Central memory CD8-positive, alpha-beta T cell (primary cell): ENCODE measurements around the gene SNRPD3.
"Not testable (repeated sequence)": the region's sequence is repeated elsewhere in the genome, so short reads cannot be mapped to it uniquely, and the experiment has no call there.

Source experiments
- ATAC-seq: fragments of 150-1000 bp; cut with Tn5 transposase; replicated peaks from 2 replicates; pipeline ENCODE4 v1.10.0; 2022; ENCODE audit warnings: mild to moderate bottlenecking, moderate FRiP score, moderate number of reproducible peaks; ENCODE audit not compliant: poor library complexity, severe bottlenecking; ENCODE audit errors: extremely low read depth
- DNase-seq, 2 donors: peaks; one replicate each; pipeline ENCODE4 v3.0.0; 2021; ENCODE audit warnings: low spot score in 2 of 2
- H3K27ac Mint-ChIP-seq: one replicate; pipeline ENCODE4 v1.8.0; 2022; ENCODE audit warnings: low read depth, mild to moderate bottlenecking, moderate library complexity, mixed read lengths
- H3K27me3 Mint-ChIP-seq: one replicate; pipeline ENCODE4 v1.8.0; 2022; ENCODE audit warnings: mixed read lengths
- H3K36me3 Mint-ChIP-seq: one replicate; pipeline ENCODE4 v1.8.0; 2022; ENCODE audit warnings: mild to moderate bottlenecking, moderate library complexity, mixed read lengths; ENCODE audit not compliant: insufficient read depth
- H3K4me1 Mint-ChIP-seq: one replicate; pipeline ENCODE4 v1.8.0; 2022; ENCODE audit warnings: mixed read lengths
- H3K4me3 Mint-ChIP-seq: one replicate; pipeline ENCODE4 v1.8.0; 2022; ENCODE audit warnings: mild to moderate bottlenecking, moderate library complexity, mixed read lengths
- H3K9me3 Mint-ChIP-seq: one replicate; pipeline ENCODE4 v1.8.0; 2022; ENCODE audit warnings: mixed read lengths

The SNRPD3 gene

DNA sequence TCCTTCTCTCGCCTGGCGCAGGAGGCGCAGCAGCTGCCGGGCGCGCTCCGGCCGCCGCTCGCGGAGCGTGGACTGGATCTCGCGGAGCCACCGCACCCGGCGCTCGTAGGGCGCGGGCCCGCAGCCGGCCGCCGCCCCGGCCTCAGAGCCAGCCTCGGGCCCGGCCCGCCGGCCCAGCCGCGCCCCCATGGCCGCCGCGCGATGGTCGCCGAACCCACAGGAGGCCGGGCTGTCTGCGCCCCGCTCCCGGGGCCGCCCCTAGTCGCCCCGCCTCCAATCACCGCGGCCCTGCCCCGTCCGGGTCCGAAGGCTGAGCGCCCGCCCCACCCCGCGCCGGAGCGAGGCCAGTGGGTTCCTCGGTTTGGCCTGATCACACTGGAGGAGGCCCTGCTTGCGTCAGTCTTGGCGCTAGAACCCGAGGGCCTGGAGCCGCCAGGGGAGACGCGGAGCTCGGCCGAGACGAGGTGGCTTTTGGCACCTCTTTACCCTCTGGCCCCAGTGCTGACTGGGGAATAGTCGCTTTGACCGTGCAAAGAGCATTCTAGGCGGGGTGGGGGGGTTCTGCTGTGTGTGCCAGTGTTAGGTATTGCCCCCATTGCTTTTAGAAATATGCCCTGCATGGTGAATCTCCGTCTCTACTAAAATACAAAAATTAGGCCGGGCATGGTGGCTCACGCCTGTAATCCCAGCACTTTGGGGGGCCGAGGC is 37.2 kb downstream of the SNRPD3 start, which contains the start of gene LRRC75B:
TSS of gene LRRC75B (minus strand) at position 223 of the 708 bp plus-strand sequence. CDS start at position 189, 34 bp downstream.
- H3K36me3 Mint-ChIP-seq = peaks cover 1% of the 10 kb centered on the region
- no peaks in the 10 kb centered on the region for H3K9me3 Mint-ChIP-seq
- no peak for DNase-seq
- peaks cover 5% of the 10 kb centered on the region for H3K4me1 Mint-ChIP-seq
- ATAC-seq = peak; percentile 49
- H3K4me3 Mint-ChIP-seq = peak within 1 kb of the TSS; percentile 77
- no peaks in the 10 kb centered on the region for H3K27me3 Mint-ChIP-seq
- H3K27ac Mint-ChIP-seq = peak within 1 kb of the TSS; percentile 46

- H3K9me3 Mint-ChIP-seq, H3K36me3 Mint-ChIP-seq, H3K27me3 Mint-ChIP-seq, H3K27ac Mint-ChIP-seq, ATAC-seq, H3K4me1 Mint-ChIP-seq, DNase-seq: not testable (repeated sequence)
- H3K4me3 Mint-ChIP-seq = peak overlapping the region; percentile 77
Observed at GRCh38 chr22:24593559-24593835, 37.7 kb downstream of the SNRPD3 start.

DNA sequence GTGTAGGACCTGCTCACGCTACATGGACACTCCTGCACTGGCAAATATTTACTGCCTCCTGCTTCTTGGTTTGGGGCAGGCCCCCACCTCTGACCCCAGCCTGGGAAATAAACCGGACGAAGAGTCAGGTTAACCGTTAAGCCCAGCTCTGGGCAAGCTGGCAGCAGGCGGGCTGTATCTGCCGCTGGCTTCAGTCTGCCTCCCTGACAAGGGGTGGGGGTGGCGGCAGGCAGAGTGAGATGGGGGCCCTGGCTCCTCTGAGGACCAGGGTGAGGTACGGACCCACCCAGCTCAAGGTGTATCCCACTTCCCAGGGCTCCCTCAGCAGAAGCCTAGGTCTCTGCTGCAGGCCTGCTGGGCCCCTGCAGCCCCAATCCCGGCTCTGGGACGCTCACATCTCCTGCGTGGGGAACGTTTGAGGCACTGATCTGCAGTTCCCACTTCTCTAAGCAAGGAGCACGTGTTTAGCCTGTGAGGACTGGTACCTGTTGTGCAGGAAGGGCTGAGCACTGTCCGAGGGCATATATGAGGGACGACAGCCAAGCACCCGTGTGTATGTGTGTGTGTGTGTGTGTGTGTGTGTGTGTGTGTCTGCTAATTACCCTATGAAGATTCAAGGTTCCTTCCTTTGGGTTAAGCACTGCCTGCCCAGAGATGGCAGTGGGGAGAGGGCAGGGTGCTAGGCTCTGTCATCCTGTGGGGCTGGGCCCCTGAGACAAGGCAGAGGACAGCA is 38.2 kb downstream of the SNRPD3 start:
- H3K27me3 Mint-ChIP-seq = no peaks in the 10 kb centered on the region
- no peak for DNase-seq
- no peak for ATAC-seq
- H3K4me3 Mint-ChIP-seq = peak overlapping the region; percentile 77
- H3K36me3 Mint-ChIP-seq = peaks cover 1% of the 10 kb centered on the region
- no peak overlapping the region for H3K27ac Mint-ChIP-seq
- no peaks in the 10 kb centered on the region for H3K9me3 Mint-ChIP-seq
- peaks cover 5% of the 10 kb centered on the region for H3K4me1 Mint-ChIP-seq

DNA sequence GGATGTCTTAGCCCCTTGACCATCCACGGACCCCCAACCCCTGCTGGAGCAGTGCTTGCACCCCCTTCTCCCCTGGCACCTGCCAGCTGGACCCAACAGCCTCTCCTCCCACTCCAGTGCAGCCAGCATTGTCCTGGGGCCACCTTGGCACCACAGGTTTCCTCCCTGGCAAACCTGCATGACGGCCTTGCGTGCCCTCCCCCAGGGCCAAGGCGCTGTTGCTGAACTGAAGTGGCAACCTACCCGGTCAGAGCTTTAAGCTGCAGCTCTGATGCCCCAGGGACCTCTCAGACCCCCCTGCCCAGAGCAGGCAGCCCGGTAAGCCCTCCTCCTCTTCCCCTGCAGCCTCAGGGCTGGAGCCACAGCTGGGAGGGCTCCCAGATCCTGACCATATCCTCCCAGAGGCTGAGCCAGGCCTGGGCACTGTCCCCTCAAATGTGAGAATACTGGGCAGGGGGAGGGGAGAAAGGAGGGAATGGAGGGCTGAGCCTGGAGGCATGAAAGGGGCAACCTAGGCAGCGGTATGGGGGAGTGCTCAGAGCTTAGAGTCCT is 38.8 kb downstream of the SNRPD3 start:
- no peak overlapping the region for H3K4me3 Mint-ChIP-seq

DNA sequence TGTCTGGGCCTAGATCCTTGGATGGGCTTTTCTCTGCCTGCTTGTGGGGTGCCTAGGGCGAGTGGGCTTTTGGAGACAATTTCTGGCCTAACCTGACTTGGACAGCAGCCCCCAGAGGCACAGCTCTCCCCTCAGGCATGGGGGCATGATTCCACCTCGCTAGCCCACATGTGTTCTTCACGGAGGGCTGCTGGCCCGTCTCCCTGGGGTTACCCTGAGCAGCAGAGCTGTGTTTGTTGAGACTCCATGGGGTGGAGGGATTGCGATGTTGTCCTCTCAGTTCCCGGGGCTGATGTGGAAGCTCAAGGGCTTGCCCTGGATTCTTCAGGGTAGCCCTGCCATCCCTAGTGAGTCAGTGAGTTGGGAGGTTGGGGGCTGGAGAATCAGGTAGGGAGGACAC is 39.4 kb downstream of the SNRPD3 start:
- no peak overlapping the region for H3K27ac Mint-ChIP-seq
- peaks cover 1% of the 10 kb centered on the region for H3K36me3 Mint-ChIP-seq
- H3K4me3 Mint-ChIP-seq = no peak overlapping the region
- ATAC-seq = no peak
- H3K27me3 Mint-ChIP-seq = no peaks in the 10 kb centered on the region
- peaks cover 5% of the 10 kb centered on the region for H3K4me1 Mint-ChIP-seq
- H3K9me3 Mint-ChIP-seq = no peaks in the 10 kb centered on the region
- DNase-seq = no peak

More for the DNA sequence above, 38.8 kb downstream of the SNRPD3 start:
- peaks cover 5% of the 10 kb centered on the region for H3K4me1 Mint-ChIP-seq
- ATAC-seq = no peak
- H3K36me3 Mint-ChIP-seq = peaks cover 1% of the 10 kb centered on the region
- H3K9me3 Mint-ChIP-seq = no peaks in the 10 kb centered on the region
- no peak overlapping the region for H3K27ac Mint-ChIP-seq
- no peak for DNase-seq
- no peaks in the 10 kb centered on the region for H3K27me3 Mint-ChIP-seq

GRCh38 chr22:24595863-24596262 is 40.1 kb downstream of the SNRPD3 start:
- Mint-ChIP-seq H3K4me1 (peaks cover 5% of the 10 kb centered on the region), H3K36me3 (peaks cover 1% of the 10 kb centered on the region), H3K27me3 (no peaks in the 10 kb centered on the region), H3K4me3 (no peak overlapping the region), H3K27ac (no peak overlapping the region), H3K9me3 (no peaks in the 10 kb centered on the region)
- DNase-seq = no peak
- ATAC-seq = no peak

- not testable (repeated sequence) for H3K27me3 Mint-ChIP-seq, H3K4me1 Mint-ChIP-seq, H3K36me3 Mint-ChIP-seq, H3K9me3 Mint-ChIP-seq, DNase-seq, H3K4me3 Mint-ChIP-seq, ATAC-seq, H3K27ac Mint-ChIP-seq
Observed at GRCh38 chr22:24597076-24597475, 41.3 kb downstream of the SNRPD3 start.

GRCh38 chr22:24599514-24599913 is 43.7 kb downstream of the SNRPD3 start:
- DNase-seq = no peak
- Mint-ChIP-seq H3K27me3 (no peaks in the 10 kb centered on the region), H3K9me3 (no peaks in the 10 kb centered on the region), H3K36me3 (no peaks in the 10 kb centered on the region), H3K27ac (no peak overlapping the region), H3K4me1 (peaks cover 14% of the 10 kb centered on the region), H3K4me3 (no peak overlapping the region)
- no peak for ATAC-seq

DNA sequence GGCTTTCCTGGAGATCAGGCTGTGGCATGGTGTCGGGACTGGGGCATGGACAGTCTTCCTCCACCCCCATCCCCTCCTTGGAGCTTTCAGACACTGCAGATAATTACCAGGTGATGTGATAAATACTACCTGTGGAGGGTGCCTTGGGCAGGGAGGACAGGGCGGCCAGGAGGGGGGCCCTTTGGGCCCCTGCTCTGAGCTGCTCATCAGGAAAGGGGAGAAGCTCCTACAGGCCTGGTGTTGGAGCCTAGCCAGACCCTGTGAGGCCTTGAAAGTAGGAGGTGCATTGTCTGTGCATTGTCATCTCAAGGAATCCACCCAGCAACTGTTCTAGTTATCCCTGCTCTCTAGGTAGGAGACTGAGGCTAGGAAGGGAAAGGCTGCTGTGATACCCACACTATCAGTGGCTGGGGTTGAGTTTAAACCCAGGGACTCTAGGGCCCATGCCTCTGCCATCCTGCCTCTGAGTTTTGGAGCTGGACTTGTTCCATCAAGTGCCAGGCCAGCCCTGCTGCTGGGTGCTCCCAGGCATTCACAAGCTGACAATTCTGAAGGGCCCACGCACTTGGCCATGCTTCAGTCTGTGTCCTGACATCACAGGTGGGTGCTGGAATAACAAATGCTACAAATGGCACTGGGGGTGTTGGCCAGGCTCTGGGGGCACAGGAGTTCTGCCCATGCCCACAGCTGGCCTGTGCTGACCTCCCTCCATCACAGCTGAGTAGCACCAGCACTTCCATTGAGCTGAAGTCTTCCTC is 44.3 kb downstream of the SNRPD3 start:
- peaks cover 15% of the 10 kb centered on the region for H3K4me1 Mint-ChIP-seq
- H3K4me3 Mint-ChIP-seq, DNase-seq, H3K9me3 Mint-ChIP-seq, H3K27me3 Mint-ChIP-seq, H3K36me3 Mint-ChIP-seq, H3K27ac Mint-ChIP-seq, ATAC-seq: not testable (repeated sequence)

DNA sequence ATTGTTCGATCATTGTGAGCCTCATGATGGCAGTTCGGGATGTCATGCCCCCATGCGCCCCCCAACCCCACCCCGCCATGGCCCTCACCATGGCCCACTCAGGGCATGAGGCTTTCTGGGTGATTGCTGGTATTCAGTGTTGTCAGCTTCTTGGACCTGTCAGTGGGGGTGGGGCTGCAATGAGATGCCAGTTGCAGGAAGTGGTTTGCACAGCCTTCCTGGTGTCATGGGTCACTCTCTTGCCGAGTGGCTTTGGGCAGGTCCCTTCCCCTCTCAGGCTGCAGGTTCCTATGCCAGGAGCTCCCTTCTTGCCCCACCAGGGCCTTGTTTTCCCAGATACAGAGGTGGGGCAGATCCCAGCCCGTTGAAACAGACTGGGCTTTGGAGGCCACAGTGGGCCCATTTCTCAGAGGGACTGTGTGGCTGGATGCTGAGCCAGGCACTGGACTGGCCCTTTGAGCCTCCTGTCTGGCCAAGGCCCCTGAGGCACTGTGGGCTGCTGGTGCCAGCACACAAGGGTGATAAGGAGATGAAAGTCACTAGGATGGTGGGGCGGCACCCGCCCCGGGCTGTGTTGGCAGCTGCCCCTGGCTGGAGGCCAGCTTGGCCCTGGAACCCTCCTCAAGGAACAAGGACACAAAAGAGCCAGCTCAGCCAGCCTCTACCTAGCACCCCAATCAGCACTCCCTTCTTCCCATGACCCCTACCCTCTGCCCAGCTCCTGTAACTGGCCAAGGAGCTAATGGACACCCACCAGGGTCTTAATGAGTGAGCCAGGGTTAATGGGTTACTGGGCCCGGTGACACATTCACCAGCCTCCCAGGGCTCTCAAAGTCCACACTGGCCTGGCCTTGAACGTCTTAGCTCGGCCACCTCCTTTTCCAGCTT is 45.7 kb downstream of the SNRPD3 start:
- no peaks in the 10 kb centered on the region for H3K9me3 Mint-ChIP-seq
- peaks cover 15% of the 10 kb centered on the region for H3K4me1 Mint-ChIP-seq
- ATAC-seq = no peak
- no peak for DNase-seq
- H3K36me3 Mint-ChIP-seq = no peaks in the 10 kb centered on the region
- no peak overlapping the region for H3K4me3 Mint-ChIP-seq
- no peaks in the 10 kb centered on the region for H3K27me3 Mint-ChIP-seq
- no peak overlapping the region for H3K27ac Mint-ChIP-seq

GRCh38 chr22:24602105-24602749 is 46.4 kb downstream of the SNRPD3 start:
- DNase-seq, ATAC-seq, H3K9me3 Mint-ChIP-seq, H3K27ac Mint-ChIP-seq, H3K36me3 Mint-ChIP-seq, H3K27me3 Mint-ChIP-seq, H3K4me3 Mint-ChIP-seq: not testable (repeated sequence)
- H3K4me1 Mint-ChIP-seq = peaks cover 15% of the 10 kb centered on the region
